PC-9 (cell line): ENCODE data around the gene PLA2R1. TPM values are rescaled to one million over a fixed set of nuclear protein-coding genes. Genes with fewer than 3 reads are reported as not detected.

Source experiments
- BruUV-seq: library from RNA; stranded (reverse); fragments of 400-500 nt; replicated peaks from 2 replicates; lab custom pipeline; 2021; lab: Mats Ljungman, UMichigan
- CTCF ChIA-PET: fragments of 300-600 bp; sonication (Branson Sonifier 250); formaldehyde crosslinking; loops from one replicate; lab custom pipeline; 2022; ENCODE audit warnings: antibody characterized with exemption; lab: Charles Lee
- POLR2A ChIA-PET: fragments of 300-600 bp; sonication (Branson Sonifier 250); formaldehyde crosslinking; loops from one replicate; lab custom pipeline; 2022; ENCODE audit warnings: antibody characterized with exemption; ENCODE audit not compliant: unreplicated experiment; lab: Charles Lee
- DNase-seq, 2 experiments: peaks; one replicate each; pipeline versions ENCODE4 v3.0.0 to v3.0.0-alpha.2; 2015 to 2022; ENCODE audit warnings: mixed read lengths in 1 of 2
- H2AFZ ChIP-seq: fragments of 200-600 bp; sonication (generic); 2 replicates; pipeline ENCODE4 v1.8.1; 2017; ENCODE audit warnings: antibody characterized with exemption
- H3F3A ChIP-seq: fragments of 200-600 bp; sonication (generic); 2 replicates; pipeline ENCODE4 v1.8.1; 2017; ENCODE audit warnings: antibody characterized with exemption, mild to moderate bottlenecking, low read depth; ENCODE audit not compliant: insufficient read depth
- H3K27ac ChIP-seq: fragments of 200-600 bp; sonication (generic); 2 replicates; pipeline ENCODE4 v1.6.1; 2016; ENCODE audit warnings: mixed run types
- H3K27me3 ChIP-seq: fragments of 200-600 bp; sonication (generic); 2 replicates; pipeline ENCODE4 v1.6.1; 2016; ENCODE audit warnings: low read depth, mixed run types; ENCODE audit not compliant: insufficient read depth
- H3K36me3 ChIP-seq: fragments of 200-600 bp; sonication (generic); 2 replicates; pipeline ENCODE4 v1.6.1; 2016; ENCODE audit warnings: low read depth, mixed run types
- H3K4me1 ChIP-seq: fragments of 200-600 bp; sonication (generic); replicated peaks from 2 replicates; pipeline ENCODE4 v1.6.1; 2016; ENCODE audit warnings: mixed run types; ENCODE audit not compliant: insufficient read depth
- H3K4me2 ChIP-seq: fragments of 200-600 bp; sonication (generic); 2 replicates; pipeline ENCODE4 v1.6.1; 2017; ENCODE audit warnings: mixed run types
- H3K4me3 ChIP-seq: fragments of 200-600 bp; sonication (generic); 2 replicates; pipeline ENCODE4 v1.6.1; 2016; ENCODE audit warnings: mixed run types
- H3K79me2 ChIP-seq: fragments of 200-600 bp; sonication (generic); 2 replicates; pipeline ENCODE4 v1.6.1; 2017; ENCODE audit warnings: low read depth, mixed run types
- H3K9me2 ChIP-seq: fragments of 200-600 bp; sonication (generic); 2 replicates; pipeline ENCODE4 v1.8.1; 2017; ENCODE audit warnings: mild to moderate bottlenecking; ENCODE audit not compliant: insufficient read depth
- H3K9me3 ChIP-seq: fragments of 200-600 bp; sonication (generic); 2 replicates; pipeline ENCODE4 v1.8.1; 2016; ENCODE audit warnings: low read depth; ENCODE audit not compliant: insufficient read depth
- H4K20me1 ChIP-seq: fragments of 200-600 bp; sonication (generic); 2 replicates; pipeline ENCODE4 v1.8.1; 2017; ENCODE audit not compliant: insufficient read depth
- EZH2 ChIP-seq: fragments of 200-600 bp; sonication (generic); IDR thresholded peaks from 2 replicates; pipeline ENCODE4 v1.8.0; 2017; ENCODE audit warnings: antibody characterized with exemption, low read depth
- intact Hi-C: fragments of 100-400 bp; cut with micrococcal nuclease; formaldehyde crosslinking; loops from one replicate; pipeline ENCODE4 v1.10.0; 2022; ENCODE audit not compliant: unreplicated experiment
- total RNA-seq: library from RNA; stranded (reverse); gene quantifications from 2 replicates; pipeline ENCODE4 v1.2.3, GENCODE V29; 2021
- TF ChIP-seq, protein P1 (sequence below): fragments of 200-600 bp; sonication (generic); conservative IDR thresholded peaks from 2 replicates; pipeline ENCODE4 v1.6.1; 2017; ENCODE audit warnings: mixed run types, antibody characterized with exemption, mild to moderate bottlenecking, moderate library complexity

Gene PLA2R1
- total RNA-seq, 1 experiment from 2014 or later = 0.33 TPM

DNA sequence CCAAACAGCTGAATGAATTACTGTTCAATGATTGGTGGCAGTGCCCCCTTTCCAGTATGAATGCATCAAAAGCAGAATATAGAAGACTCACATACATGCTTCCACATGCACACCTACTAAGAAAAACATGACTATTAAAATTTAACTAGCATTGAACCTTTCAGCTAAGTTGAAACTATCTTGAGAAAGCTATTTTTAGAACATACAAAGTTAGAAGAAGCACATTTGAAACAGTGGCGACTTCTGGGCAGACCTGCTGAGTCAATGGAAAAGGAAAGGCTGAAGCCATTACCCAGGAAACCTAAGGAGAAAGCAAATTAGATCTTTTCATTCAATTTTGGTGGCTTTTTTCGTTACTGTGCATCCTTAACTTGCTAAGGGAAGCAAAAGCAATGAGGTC is 55.9 kb downstream of the PLA2R1 start:
- Histone ChIP-seq H3K9me2 (no peaks in the 10 kb centered on the region), H3F3A (no peaks in the 10 kb centered on the region), H2AFZ (no peak overlapping the region), H3K4me3 (no peak overlapping the region), H3K4me1 (no peaks in the 10 kb centered on the region), H3K36me3 (no peaks in the 10 kb centered on the region), H4K20me1 (no peaks in the 10 kb centered on the region), H3K9me3 (no peaks in the 10 kb centered on the region), H3K27me3 (no peaks in the 10 kb centered on the region), H3K79me2 (no peaks in the 10 kb centered on the region), H3K27ac (no peak overlapping the region), H3K4me2 (no peak overlapping the region)
- POLR2A ChIA-PET = no interaction called here
- no TSS peak for BruUV-seq
- CTCF ChIA-PET = no interaction called here
- DNase-seq = no peak
- intact Hi-C loops = no loop called here
- no peak for TF ChIP-seq EZH2
- TF ChIP-seq, protein P1, sequence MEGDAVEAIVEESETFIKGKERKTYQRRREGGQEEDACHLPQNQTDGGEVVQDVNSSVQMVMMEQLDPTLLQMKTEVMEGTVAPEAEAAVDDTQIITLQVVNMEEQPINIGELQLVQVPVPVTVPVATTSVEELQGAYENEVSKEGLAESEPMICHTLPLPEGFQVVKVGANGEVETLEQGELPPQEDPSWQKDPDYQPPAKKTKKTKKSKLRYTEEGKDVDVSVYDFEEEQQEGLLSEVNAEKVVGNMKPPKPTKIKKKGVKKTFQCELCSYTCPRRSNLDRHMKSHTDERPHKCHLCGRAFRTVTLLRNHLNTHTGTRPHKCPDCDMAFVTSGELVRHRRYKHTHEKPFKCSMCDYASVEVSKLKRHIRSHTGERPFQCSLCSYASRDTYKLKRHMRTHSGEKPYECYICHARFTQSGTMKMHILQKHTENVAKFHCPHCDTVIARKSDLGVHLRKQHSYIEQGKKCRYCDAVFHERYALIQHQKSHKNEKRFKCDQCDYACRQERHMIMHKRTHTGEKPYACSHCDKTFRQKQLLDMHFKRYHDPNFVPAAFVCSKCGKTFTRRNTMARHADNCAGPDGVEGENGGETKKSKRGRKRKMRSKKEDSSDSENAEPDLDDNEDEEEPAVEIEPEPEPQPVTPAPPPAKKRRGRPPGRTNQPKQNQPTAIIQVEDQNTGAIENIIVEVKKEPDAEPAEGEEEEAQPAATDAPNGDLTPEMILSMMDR = no peak

DNA sequence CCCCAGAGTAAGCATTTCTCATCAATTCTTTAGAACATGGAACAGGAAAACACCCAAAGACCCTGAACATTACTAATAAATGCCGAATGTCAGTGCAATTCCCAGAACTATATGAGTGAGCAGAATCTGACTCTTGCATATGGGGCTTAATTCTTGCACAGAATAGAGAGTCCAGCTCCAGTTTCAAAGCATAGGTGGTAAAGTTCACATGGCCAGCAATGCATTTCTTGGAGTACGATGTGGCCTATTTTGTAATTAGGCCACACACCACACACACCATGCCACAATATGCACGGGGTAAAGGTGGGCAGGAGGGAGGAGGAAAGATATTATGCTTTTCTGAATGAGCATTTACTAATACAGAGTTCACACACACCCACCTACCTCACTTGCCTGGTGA is 56.5 kb downstream of the PLA2R1 start:
- H3K79me2 ChIP-seq = no peaks in the 10 kb centered on the region
- no peaks in the 10 kb centered on the region for H3K9me2 ChIP-seq
- H3K4me3 ChIP-seq = no peak overlapping the region
- no peaks in the 10 kb centered on the region for H3K9me3 ChIP-seq
- H2AFZ ChIP-seq = no peak overlapping the region
- no peaks in the 10 kb centered on the region for H3K4me1 ChIP-seq
- no peak for TF ChIP-seq EZH2
- TF ChIP-seq, protein P1 = no peak
- intact Hi-C loops = no loop called here
- no peak for DNase-seq
- H3K4me2 ChIP-seq = no peak overlapping the region
- CTCF ChIA-PET = no interaction called here
- H3K27ac ChIP-seq = no peak overlapping the region
- no peaks in the 10 kb centered on the region for H3F3A ChIP-seq
- no TSS peak for BruUV-seq
- H4K20me1 ChIP-seq = no peaks in the 10 kb centered on the region
- H3K27me3 ChIP-seq = no peaks in the 10 kb centered on the region
- H3K36me3 ChIP-seq = no peaks in the 10 kb centered on the region
- POLR2A ChIA-PET = no interaction called here

DNA sequence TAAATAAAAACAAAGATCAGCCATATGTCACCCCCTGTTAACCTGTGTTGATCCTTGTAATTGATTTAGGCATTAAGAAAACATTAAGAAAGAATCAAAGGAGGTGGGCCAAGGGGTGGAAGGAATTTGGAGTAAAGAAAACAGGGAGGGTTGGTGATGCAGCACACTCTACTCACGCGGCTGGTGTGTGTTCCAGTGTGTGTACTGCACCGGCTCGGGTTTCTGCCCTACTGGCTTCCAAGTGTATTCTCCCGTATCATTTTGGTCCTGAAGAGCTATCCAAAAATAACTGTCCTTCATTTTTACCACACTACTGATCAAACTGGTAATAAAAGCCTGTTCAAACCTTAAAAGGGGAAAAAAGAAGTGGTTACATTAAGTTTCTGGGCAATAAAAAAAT is 56.9 kb downstream of the PLA2R1 start:
- no peaks in the 10 kb centered on the region for H3F3A ChIP-seq
- H3K9me3 ChIP-seq = no peaks in the 10 kb centered on the region
- BruUV-seq = no TSS peak
- no peak overlapping the region for H3K27ac ChIP-seq
- no peak overlapping the region for H3K4me2 ChIP-seq
- H4K20me1 ChIP-seq = no peaks in the 10 kb centered on the region
- H3K27me3 ChIP-seq = no peaks in the 10 kb centered on the region
- intact Hi-C loops = no loop called here
- H2AFZ ChIP-seq = no peak overlapping the region
- CTCF ChIA-PET = no interaction called here
- no peaks in the 10 kb centered on the region for H3K9me2 ChIP-seq
- H3K4me3 ChIP-seq = no peak overlapping the region
- DNase-seq = no peak
- H3K4me1 ChIP-seq = no peaks in the 10 kb centered on the region
- TF ChIP-seq EZH2 = no peak
- TF ChIP-seq, protein P1 = no peak
- POLR2A ChIA-PET = no interaction called here
- no peaks in the 10 kb centered on the region for H3K79me2 ChIP-seq
- H3K36me3 ChIP-seq = no peaks in the 10 kb centered on the region
